HEK293 (cell line): Measurements from ENCODE around the gene YPEL4.

ENCODE experiments used
- SETDB1 ChIP-seq: IDR thresholded peaks from one replicate; pipeline ENCODE4 v1.6.1; 2017; ENCODE audit warnings: mild to moderate bottlenecking, low read length, moderate library complexity, mixed read lengths; ENCODE audit not compliant: insufficient read length
- ZFP41 ChIP-seq: fragments of 450-650 bp; formaldehyde crosslinking; IDR thresholded peaks from 2 replicates; pipeline ENCODE4 v1.5.1; 2016; ENCODE audit warnings: missing biosample characterization, missing genetic modification characterization, borderline replicate concordance
- ZNF610 ChIP-seq: fragments of 450-650 bp; formaldehyde crosslinking; IDR thresholded peaks from 2 replicates; pipeline ENCODE4 v1.5.1; 2016; ENCODE audit warnings: missing biosample characterization, missing genetic modification characterization, borderline replicate concordance
- TF ChIP-seq, protein P1 (sequence below): fragments of 450-650 bp; IDR thresholded peaks from 2 replicates; pipeline ENCODE4 v1.5.1; 2018; ENCODE audit warnings: missing biosample characterization, missing genetic modification characterization
- TF ChIP-seq, protein P2 (sequence below): fragments of 450-650 bp; formaldehyde crosslinking; IDR thresholded peaks from 2 replicates; pipeline ENCODE4 v1.5.1; 2016; ENCODE audit warnings: missing biosample characterization, missing genetic modification characterization

DNA sequence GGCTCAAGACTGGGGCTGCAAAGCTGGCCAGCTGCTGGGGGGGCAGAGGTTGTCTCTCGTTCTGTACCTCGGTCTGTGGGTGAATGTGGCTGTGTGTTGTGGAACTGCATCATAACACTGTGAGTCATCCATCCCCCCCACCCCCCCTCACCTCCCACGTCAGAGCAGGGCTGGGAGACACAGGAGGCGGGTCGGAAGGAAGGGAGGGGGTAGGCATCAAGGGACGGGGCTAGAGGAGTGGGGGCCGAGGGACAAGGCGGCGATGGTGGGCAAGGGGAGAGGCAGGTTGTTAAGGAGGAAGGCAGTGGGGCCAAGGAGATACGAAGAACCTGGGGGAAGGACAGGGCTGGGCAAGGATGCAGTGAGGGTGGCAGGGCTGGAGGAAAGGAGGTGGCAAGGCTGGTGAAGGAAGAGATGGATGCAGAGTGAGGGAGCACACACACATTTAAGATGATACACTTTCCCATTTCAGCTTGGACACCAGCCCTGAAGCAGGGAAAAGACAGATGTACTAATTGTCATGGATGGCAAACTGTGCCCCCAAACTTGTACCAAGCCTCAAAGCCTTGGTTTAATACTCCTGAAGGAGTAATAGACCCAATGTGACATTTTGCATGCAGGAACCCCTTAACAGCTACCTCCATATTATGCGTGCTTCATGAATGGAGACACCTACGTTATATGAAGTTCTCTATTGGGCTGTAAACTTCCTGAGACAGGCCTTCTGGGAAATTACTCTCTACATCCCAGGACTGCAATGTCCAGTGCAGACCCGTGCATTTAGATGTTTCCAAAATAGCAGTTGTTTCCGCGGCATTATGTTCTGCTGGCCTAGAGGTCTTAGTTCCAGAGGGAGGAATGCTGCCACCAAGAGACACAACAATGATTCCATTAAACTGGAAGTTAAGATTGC is at the start of gene YPEL4:
- TF ChIP-seq ZFP41 (tag by site-specific recombination) = no peak
- TF ChIP-seq, protein P1, sequence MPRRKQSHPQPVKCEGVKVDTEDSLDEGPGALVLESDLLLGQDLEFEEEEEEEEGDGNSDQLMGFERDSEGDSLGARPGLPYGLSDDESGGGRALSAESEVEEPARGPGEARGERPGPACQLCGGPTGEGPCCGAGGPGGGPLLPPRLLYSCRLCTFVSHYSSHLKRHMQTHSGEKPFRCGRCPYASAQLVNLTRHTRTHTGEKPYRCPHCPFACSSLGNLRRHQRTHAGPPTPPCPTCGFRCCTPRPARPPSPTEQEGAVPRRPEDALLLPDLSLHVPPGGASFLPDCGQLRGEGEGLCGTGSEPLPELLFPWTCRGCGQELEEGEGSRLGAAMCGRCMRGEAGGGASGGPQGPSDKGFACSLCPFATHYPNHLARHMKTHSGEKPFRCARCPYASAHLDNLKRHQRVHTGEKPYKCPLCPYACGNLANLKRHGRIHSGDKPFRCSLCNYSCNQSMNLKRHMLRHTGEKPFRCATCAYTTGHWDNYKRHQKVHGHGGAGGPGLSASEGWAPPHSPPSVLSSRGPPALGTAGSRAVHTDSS (tag by site-specific recombination) = no peak
- TF ChIP-seq, protein P2, sequence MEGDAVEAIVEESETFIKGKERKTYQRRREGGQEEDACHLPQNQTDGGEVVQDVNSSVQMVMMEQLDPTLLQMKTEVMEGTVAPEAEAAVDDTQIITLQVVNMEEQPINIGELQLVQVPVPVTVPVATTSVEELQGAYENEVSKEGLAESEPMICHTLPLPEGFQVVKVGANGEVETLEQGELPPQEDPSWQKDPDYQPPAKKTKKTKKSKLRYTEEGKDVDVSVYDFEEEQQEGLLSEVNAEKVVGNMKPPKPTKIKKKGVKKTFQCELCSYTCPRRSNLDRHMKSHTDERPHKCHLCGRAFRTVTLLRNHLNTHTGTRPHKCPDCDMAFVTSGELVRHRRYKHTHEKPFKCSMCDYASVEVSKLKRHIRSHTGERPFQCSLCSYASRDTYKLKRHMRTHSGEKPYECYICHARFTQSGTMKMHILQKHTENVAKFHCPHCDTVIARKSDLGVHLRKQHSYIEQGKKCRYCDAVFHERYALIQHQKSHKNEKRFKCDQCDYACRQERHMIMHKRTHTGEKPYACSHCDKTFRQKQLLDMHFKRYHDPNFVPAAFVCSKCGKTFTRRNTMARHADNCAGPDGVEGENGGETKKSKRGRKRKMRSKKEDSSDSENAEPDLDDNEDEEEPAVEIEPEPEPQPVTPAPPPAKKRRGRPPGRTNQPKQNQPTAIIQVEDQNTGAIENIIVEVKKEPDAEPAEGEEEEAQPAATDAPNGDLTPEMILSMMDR (tag by site-specific recombination) = no peak
- TF ChIP-seq SETDB1 = no peak
- no peak for TF ChIP-seq ZNF610 (tag by site-specific recombination)
